Smooth muscle cell (in vitro differentiated cells): ENCODE measurements around the gene UPK1B. TPM values are rescaled to one million over a fixed set of nuclear protein-coding genes. Genes with fewer than 3 reads are reported as not detected.

Source experiments
- DNase-seq: peaks from one replicate; lab custom pipeline; 2025; ENCODE audit not compliant: unreplicated experiment; lab: John Stamatoyannopoulos, UW
- H2AFZ ChIP-seq: fragments of 200-600 bp; sonication (generic); 2 replicates; pipeline ENCODE4 v1.6.0; 2016; ENCODE audit warnings: antibody characterized with exemption, low read depth, mild to moderate bottlenecking
- H3F3A ChIP-seq: fragments of 200-600 bp; sonication (generic); 2 replicates; pipeline ENCODE4 v1.6.0; 2017; ENCODE audit warnings: antibody characterized with exemption, low read depth
- H3K27ac ChIP-seq: fragments of 200-600 bp; sonication (generic); 2 replicates; pipeline ENCODE4 v1.5.1; 2016; ENCODE audit warnings: low read depth, mild to moderate bottlenecking
- H3K27me3 ChIP-seq: fragments of 200-600 bp; sonication (generic); 2 replicates; pipeline ENCODE4 v1.6.1; 2016; ENCODE audit warnings: low read depth, mild to moderate bottlenecking
- H3K36me3 ChIP-seq: fragments of 200-600 bp; sonication (generic); 2 replicates; pipeline ENCODE4 v1.5.1; 2016; ENCODE audit warnings: low read depth
- H3K4me1 ChIP-seq: fragments of 200-600 bp; sonication (generic); 2 replicates; pipeline ENCODE4 v1.5.1; 2016; ENCODE audit warnings: low read depth
- H3K4me2 ChIP-seq: fragments of 200-600 bp; sonication (generic); 2 replicates; pipeline ENCODE4 v1.6.0; 2016; ENCODE audit warnings: mild to moderate bottlenecking
- H3K4me3 ChIP-seq: fragments of 200-600 bp; sonication (generic); 2 replicates; pipeline ENCODE4 v1.5.1; 2016; ENCODE audit warnings: mild to moderate bottlenecking
- H3K79me2 ChIP-seq: fragments of 200-600 bp; sonication (generic); 2 replicates; pipeline ENCODE4 v1.6.0; 2016; ENCODE audit warnings: low read depth, mild to moderate bottlenecking
- H3K9ac ChIP-seq: fragments of 200-600 bp; sonication (generic); 2 replicates; pipeline ENCODE4 v1.6.0; 2016; ENCODE audit warnings: low read depth
- H3K9me3 ChIP-seq: fragments of 200-600 bp; sonication (generic); replicated peaks from 2 replicates; pipeline ENCODE4 v1.5.1; 2016; ENCODE audit warnings: low read depth
- H4K20me1 ChIP-seq: fragments of 200-600 bp; sonication (generic); 2 replicates; pipeline ENCODE4 v1.6.0; 2016; ENCODE audit warnings: low read depth
- CTCF ChIP-seq: fragments of 200-600 bp; sonication (generic); IDR thresholded peaks from 2 replicates; pipeline ENCODE4 v1.5.1; 2017; ENCODE audit warnings: borderline replicate concordance, mild to moderate bottlenecking, antibody characterized with exemption; ENCODE audit not compliant: insufficient read depth, poor library complexity, severe bottlenecking
- WGBS: methylation state at CpG from one replicate; pipeline ENCODE4 v1.1.7; 2016; ENCODE audit warnings: low lambda C conversion rate; 5-methylcytosine and 5-hydroxymethylcytosine counted together
- polyA plus RNA-seq: library from polyadenylated mRNA; unstranded; fragments of >200 nt; fragmentation: Nextera tagmentation; extraction: Ambion mirVana; gene quantifications from 2 replicates; pipeline ENCODE4 v1.2.1, GENCODE V29; 2016
- total RNA-seq: library from RNA; depleted of rRNA; stranded (reverse); fragments of >200 nt; gene quantifications from 2 replicates; pipeline ENCODE4 v1.2.3, GENCODE V29; 2014

The UPK1B gene
- total and polyA plus RNA-seq, 2 experiments from 2014 or later, result 1.1 to 9.1 TPM

- Histone ChIP-seq H4K20me1 (no peaks in the 10 kb centered on the region), H3K79me2 (no peaks in the 10 kb centered on the region), H3K9ac (no peak overlapping the region), H3K27ac (no peak overlapping the region), H3K9me3 (no peaks in the 10 kb centered on the region), H2AFZ (no peak overlapping the region), H3K4me1 (no peaks in the 10 kb centered on the region), H3K4me3 (no peak overlapping the region), H3K4me2 (no peak overlapping the region), H3F3A (no peaks in the 10 kb centered on the region), H3K27me3 (no peaks in the 10 kb centered on the region), H3K36me3 (no peaks in the 10 kb centered on the region)
- no peak for DNase-seq
- TF ChIP-seq CTCF, result no peak
- 85% methylated on average over 15 of the region's 15 CpGs for WGBS
Measured at GRCh38 chr3:119146578-119147375, 26.6 kb upstream of the UPK1B start.

DNA sequence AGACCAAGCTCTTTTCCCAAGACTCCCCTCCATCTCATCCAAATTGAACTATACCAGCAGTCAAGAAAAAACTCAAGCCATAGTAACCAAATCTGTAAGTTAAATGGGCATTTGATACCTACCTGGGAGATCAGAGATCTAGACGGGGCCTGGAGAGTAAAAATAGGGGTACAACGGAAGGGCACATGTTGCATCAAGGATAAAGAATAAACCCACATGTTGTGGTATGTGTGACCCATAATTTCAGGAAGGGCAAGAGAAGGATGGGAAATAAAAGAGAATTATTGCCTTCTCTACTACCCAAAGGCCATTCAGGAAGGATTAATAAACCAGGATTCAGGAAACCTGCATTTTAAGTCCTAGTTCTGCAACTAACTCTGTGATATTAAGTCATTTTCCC lies 25.9 kb upstream of the UPK1B start:
- WGBS, result 50% methylated on average over 2 of the region's 2 CpGs
- H3K79me2 ChIP-seq, result no peaks in the 10 kb centered on the region
- no peak overlapping the region for H3K4me3 ChIP-seq
- no peak overlapping the region for H3K4me2 ChIP-seq
- H3K9ac ChIP-seq, result no peak overlapping the region
- TF ChIP-seq CTCF, result no peak
- H2AFZ ChIP-seq, result no peak overlapping the region
- DNase-seq, result no peak
- H3F3A ChIP-seq, result no peaks in the 10 kb centered on the region
- no peaks in the 10 kb centered on the region for H3K36me3 ChIP-seq
- no peaks in the 10 kb centered on the region for H3K4me1 ChIP-seq
- no peaks in the 10 kb centered on the region for H3K9me3 ChIP-seq
- no peaks in the 10 kb centered on the region for H3K27me3 ChIP-seq
- no peak overlapping the region for H3K27ac ChIP-seq
- no peaks in the 10 kb centered on the region for H4K20me1 ChIP-seq

DNA sequence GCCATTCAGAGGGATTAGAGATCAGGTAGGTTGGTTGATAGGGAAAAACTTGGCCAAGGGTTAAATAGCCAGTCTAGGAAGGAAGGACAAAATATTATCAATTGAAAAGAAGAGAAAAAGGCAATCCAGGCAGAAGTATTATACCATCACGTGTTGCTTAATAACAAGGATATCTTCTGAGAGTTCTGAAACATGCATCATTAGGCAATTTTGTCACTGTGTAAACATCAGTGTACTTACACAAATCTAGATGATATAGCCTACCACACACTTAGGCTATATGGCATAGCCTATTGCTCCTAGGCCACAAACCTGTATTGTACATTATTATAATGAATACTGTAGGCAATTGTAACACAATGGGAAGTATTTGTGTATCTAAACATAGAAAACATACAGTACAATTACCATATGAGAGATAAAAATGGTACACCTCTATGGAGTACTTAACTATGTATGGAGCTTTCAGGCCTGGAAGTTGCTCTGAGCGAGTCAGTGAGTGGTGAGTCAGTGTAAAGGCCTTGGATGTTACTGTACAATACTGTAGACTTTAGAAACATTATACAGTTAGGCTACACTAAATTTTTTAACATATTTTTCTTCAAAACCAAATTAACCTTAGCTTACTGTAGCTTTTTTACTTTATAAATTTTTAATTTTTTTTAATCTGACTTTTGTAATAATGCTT lies 24.8 kb upstream of the UPK1B start:
- TF ChIP-seq CTCF, result no peak
- 70% methylated on average over 2 of the region's 2 CpGs for WGBS
- no peaks in the 10 kb centered on the region for H3K36me3 ChIP-seq
- no peak overlapping the region for H3K9ac ChIP-seq
- no peaks in the 10 kb centered on the region for H3K79me2 ChIP-seq
- no peak overlapping the region for H2AFZ ChIP-seq
- H3K4me3 ChIP-seq, result no peak overlapping the region
- no peak for DNase-seq
- H3K27me3 ChIP-seq, result no peaks in the 10 kb centered on the region
- no peaks in the 10 kb centered on the region for H3K4me1 ChIP-seq
- no peak overlapping the region for H3K4me2 ChIP-seq
- H3F3A ChIP-seq, result no peaks in the 10 kb centered on the region
- H4K20me1 ChIP-seq, result no peaks in the 10 kb centered on the region
- H3K9me3 ChIP-seq, result no peaks in the 10 kb centered on the region
- no peak overlapping the region for H3K27ac ChIP-seq
